C1 segment of cervical spinal cord (tissue), 14 donors: ENCODE measurements around the gene PCDHGC4.

ENCODE experiments used
- DNase-seq, 14 donors: peaks; one replicate each; lab custom pipeline; 2025; lab: John Stamatoyannopoulos, UW

The PCDHGC4 gene

GRCh38 chr5:141512390-141512910 is 27.6 kb downstream of the PCDHGC4 start:
- DNase-seq = peak in 11 of 14 donors; percentile 12 to 76 (median 53)

DNA sequence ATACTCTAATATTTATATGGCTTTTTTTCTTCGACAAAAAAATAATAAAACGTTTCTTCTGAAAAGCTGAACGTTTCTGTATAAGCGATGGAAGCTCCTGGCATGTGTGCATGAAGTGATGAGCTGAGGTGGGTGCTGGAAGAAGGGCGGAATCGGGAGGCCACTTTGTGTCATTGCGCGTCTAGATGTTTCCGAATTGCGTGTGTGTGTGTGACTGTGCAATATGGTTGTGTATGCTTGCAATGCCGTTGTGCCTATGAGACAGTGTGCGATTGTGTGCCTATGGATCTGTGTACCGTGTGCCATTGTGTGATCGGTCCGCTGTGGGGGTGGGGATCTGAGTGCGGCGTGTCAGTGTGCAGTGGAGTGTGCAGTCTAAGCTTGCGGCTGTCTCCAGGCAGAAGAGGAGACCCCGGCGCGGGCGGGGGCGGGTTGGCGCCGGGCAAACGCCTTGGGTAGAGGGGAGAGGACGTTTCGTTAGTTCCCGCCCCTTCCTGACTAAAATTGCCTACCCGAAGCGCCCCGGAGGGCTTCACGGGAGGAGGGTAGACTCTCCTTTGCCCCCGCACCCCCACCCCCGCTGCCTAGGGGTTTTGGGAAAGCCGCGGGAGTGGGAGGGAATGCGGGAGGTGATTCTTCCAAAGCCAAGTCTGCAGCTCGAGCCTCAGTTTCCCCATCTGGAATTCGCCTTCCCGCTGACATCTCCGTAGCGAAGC is 28.2 kb downstream of the PCDHGC4 start:
- peak in 3 of 14 donors; percentile 34 to 69 (median 41) for DNase-seq

DNA sequence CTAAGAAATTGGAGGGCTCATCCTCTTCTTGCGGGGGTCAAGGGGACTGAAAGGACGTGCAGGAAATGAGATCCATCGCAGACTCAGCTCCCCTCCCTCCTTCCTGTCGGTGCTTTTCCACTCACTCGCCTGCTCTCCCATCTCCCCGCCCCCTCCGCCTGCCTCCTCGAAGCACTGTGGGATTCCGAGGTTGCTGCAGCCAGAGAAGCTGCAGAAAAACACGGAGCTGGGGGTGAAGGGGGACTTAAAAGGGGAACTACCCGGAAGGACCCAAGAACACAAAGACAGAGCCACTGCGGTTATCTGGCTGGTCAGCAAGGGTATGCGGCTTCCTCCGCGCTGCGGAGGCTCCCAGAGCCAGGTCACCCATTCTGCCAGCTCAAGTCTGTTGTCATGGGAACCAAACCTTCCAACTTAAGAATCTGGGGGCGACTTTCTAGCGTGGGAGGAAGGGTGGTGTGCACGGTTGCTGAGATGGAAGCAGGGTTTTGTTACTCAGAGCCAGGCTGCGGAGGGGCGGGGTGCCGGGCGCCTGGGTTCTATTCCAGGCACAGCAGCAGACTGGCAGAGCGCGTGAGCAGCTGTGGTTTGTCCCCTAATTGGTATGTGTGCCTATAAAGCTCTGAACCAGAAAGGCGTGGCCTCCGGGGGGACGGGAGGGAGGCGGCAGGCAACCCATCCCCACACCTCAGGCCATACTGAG is 28.9 kb downstream of the PCDHGC4 start:
- peak in 11 of 14 donors; percentile 45 to 93 (median 75) for DNase-seq

- peak in 1 of 14 donors; percentile 82 for DNase-seq
Measured at GRCh38 chr5:141514330-141515133, 29.7 kb downstream of the PCDHGC4 start.

DNA sequence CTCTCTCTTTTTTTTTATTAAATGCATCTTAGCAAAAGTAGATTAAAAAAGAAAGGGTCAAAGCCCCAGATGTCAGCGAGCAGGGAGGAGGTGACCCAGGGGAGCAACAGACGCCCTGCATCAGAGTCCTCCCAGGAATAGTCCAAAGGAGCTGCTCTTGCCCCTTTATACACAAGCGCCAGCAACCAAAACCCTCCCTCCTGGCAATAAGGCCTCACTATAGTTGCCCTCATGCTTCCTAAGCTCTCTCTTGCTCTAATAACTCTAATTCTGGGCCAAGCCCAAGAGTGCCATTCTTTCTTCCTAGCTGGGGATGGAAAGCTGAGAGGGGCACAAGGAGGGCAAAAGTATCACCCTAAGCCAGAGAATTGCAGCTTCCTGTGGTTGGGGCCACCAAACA is 30.3 kb downstream of the PCDHGC4 start:
- no peak for DNase-seq

GRCh38 chr5:141515946-141516671 is 31.3 kb downstream of the PCDHGC4 start:
- no peak for DNase-seq

GRCh38 chr5:141516672-141517025 is 31.8 kb downstream of the PCDHGC4 start:
- no peak for DNase-seq

DNA sequence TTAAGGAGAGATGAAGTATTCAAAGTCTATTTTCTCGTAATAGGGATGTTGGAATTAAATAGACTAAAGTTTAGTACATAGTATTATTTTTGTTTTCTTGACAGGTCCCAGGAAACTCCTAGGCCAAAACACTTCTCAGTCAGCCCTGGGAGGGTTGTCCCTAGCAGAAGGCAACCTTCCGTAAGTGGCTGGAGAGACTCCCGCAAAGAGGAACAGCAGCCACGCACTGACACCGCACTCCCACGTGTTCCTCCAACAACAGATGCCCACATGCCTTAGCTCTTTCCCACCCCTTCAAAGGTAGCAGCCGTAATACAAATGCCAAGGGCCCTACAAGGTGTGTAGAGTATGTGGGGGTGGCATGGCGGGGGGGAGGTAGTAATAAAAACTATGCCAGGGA is 32.5 kb downstream of the PCDHGC4 start:
- DNase-seq = no peak

DNA sequence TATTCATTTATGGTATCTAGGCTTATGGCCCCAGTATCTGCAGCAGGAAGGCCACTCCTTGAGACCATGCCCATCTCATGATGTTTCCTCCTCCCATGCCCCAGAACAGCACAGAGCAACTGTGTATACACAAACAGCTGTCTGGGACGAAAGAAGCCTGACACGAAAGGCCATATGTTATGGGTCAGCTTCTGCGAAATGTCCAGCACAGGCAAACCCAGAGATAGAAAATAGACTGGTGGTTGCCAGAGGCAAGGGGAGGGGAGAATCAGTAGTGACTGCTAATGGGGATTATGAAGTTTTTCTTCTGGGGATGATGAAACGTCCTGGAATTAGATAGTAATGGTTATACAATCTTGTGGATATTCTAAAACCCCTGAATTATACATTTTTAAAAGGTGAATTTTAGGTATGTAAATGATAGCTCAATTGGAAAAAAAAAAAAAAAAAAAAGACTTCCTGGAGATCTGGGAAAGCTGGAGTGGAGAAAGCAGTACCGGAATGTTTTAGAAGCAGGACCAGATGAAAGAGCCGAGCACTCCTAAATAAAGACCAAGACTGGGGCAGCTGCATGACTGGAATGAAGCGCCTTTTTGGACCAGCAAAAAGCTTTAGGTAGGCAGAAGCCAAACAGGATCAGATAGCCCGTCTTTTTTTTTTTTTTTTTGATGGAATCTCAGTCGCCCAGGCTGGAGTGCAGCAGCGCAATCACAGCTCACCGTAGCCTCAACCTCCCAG is 33.2 kb downstream of the PCDHGC4 start:
- no peak for DNase-seq

DNA sequence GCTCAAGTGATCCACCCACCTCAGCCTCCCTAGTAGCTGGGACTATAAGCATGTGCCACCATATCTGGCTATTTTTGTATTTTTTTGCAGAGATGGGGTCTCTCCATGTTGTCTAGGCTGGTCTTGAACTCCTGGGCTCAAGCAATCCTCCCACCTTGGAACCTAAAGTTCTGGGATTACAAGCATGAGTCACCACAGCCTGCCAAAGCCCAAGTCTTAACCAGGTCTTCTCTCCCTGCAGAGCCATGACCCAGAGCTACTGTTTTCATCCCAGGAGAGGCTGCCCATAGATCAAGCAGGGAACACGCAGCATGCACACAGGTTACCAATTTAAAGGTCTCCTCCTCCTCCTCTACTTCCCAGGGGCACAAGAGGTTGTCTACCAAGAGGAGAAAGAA is 33.8 kb downstream of the PCDHGC4 start:
- no peak for DNase-seq

DNA sequence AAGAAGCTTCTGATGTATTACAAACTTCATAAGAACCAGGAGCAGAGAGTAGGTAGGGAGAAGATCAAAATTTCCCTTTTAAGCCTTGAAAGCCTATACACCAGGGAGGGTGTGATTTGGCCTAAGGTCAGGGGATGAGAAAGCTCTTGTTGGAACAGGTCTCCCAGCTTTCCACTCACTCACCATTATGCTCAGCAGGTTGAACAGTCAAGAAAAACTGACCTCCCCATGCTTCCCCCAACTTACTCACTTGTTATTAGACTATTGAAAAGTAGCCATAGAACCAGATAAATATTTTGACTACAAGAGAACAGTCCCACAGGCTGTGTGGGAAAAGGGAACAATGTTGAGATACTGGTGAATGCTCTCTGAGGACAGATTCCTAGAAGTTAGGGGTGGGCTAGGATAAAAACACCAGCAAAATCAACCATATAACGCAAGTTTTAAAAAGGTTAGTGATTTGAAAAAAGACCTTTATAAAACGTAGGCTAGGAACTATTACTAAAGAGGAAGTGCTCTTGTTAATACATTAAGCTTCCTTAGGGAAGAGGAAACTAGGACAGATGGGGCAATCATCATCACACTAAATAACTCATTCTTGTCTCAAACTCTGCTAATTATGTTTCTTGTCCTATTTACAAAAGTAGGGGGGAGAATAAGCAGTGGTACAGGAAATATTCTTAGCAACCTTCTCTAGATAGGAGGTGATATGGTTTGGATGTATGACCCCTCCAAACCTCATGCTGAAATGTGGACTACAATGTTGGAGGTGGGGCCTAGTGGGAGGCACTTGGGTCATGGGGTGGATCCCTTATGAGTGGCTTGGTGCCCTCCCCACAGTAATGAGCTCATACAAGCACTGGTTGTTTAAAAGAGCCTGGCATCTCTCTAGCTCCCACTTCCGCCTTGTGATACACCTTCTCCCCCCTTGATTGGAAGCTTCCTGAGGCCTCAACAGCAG is 35.1 kb downstream of the PCDHGC4 start:
- no peak for DNase-seq

DNA sequence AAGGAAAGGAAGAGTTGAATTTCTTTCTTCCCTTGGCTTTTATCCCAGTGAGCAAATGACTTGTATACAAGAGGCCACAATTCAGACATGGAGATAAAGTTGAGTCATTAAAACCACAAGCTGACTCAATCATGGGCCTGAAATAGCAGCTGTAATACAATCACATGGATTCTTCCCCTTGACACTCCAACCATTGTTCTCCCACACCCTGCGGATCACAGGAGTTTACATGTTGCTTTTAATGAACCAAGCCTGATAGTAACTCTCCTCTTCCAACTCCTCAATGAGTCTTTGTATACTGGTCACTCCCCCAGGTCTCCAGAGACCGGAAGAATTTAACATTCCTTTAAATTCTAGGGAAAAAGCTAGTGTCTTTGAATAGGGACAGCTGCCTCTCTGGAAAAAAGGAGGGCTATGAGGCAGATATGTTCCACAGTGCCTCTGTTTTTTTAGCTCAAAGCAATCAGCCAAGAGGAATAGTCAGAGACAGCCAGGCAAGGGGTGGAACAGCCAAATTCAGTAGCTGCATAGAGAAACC is 36.5 kb downstream of the PCDHGC4 start:
- DNase-seq = peak in 8 of 14 donors; percentile 20 to 67 (median 43)

DNA sequence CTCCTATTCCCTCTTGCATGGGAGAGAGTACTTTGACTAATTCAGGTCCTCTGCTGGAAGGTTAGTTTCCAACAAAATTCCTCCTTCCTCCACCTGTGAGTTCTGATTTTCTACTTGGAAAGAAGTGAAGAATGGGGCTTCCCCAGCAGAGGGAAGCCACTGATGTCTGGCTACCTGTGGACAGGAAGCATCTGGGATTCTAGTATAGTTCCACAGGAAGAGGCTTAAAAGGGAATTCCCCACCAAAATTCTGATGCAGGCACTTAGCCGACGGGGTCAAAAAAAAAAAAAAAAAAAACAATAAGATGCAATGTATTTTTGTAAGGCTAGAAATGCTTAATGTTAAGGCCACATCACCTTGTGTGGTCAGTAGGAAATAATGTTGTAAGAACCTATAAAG is 37.5 kb downstream of the PCDHGC4 start:
- DNase-seq = no peak

- peak in 1 of 14 donors; percentile 63 for DNase-seq
Measured at GRCh38 chr5:141523991-141524390, 39.2 kb downstream of the PCDHGC4 start.

DNA sequence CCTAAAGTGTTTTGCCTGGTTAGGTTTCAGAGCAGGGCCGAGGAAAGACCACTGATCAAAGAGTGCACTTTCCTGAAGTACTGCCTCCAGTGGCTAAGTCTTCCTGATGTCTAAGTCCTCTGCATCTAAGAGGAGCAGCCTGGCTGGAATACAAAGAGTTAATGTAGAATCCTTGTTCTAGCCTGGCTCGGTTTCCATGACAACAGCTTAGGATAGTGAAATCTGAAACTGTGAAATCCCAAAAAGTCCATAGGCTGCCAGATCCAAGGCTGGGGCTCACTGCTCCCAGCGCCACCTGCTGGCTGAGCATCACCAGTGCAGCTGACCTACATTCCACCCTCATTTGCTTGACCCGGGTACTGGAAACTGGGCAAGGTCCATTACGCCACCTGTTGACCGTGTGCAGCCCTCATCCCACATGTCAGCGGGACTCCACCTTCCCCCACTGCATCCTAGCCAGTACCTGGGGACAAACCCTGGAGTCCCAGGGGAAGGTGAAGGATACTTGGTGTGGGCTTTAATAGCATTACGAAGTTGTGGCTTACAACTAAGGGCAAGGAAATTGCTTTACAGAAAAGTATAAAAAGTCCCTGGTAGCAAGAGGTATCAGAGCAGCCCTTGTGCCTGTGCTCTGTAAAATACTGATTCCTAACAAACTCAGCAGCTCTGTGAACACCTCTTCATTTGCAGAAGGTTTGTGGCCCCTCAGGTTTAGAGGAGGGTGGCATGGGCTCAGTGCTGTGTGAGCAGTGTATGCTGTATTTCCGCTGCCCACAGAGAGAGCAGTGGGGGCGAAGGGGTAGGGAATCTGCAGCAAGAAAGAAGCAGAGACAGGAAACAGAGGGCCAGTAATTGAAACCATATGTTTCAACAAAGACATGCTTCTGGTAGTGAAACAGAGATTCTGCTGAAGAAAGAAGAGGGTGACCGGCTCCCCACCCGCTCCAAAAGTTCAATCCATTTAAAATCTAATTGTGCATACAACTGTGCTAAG is 40.1 kb downstream of the PCDHGC4 start:
- DNase-seq = peak; percentile 47 to 97 (median 76)

DNA sequence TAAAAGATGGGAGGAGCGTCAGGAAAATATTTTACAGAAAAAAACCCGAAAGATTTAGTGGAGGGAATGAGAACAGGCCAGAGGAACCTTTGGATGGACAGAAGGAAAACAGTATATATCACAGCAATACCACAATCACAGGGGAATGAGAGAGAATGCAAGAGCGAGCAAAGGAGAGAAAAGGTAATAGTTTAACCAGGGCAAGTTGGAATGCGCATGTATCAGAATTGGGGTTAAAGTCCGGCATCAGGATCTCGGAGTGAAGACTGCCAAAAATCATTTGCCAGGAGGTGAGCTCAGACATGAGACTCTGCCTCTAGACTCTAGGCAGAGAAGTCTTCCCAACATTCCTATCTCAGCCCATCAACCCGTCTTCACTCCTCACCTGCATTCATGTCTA is 40.8 kb downstream of the PCDHGC4 start:
- DNase-seq = no peak

GRCh38 chr5:141527426-141527825 is 42.6 kb downstream of the PCDHGC4 start:
- no peak for DNase-seq
